PFSK-1 (cell line): ENCODE data around the gene HNF1B.

ENCODE experiments used
- POLR2AphosphoS5 ChIP-seq: IDR thresholded peaks from 2 replicates; pipeline ENCODE4 v1.6.1; 2012; ENCODE audit warnings: low read depth, mild to moderate bottlenecking, control low read depth, low read length, moderate library complexity
- SIN3A ChIP-seq: IDR thresholded peaks from 2 replicates; pipeline ENCODE4 v1.6.1; 2012; ENCODE audit warnings: mild to moderate bottlenecking, low read length, moderate library complexity, borderline replicate concordance; ENCODE audit not compliant: insufficient read depth
- TAF1 ChIP-seq: IDR thresholded peaks from 2 replicates; pipeline ENCODE4 v1.6.1; 2012; ENCODE audit warnings: low read length, control low read depth, borderline replicate concordance; ENCODE audit not compliant: insufficient read depth
- TF ChIP-seq, protein P1 (sequence below), 2 experiments: IDR thresholded peaks; 2 replicates each; pipeline versions ENCODE4 v1.6.1 to v1.8.0; 2011 to 2012; ENCODE audit warnings: low read depth in 2 of 2, low read length in 2 of 2, control low read depth in 1 of 2, inconsistent platforms in 1 of 2, mild to moderate bottlenecking in 1 of 2, moderate library complexity in 1 of 2; ENCODE audit not compliant: insufficient read depth in 1 of 2

DNA sequence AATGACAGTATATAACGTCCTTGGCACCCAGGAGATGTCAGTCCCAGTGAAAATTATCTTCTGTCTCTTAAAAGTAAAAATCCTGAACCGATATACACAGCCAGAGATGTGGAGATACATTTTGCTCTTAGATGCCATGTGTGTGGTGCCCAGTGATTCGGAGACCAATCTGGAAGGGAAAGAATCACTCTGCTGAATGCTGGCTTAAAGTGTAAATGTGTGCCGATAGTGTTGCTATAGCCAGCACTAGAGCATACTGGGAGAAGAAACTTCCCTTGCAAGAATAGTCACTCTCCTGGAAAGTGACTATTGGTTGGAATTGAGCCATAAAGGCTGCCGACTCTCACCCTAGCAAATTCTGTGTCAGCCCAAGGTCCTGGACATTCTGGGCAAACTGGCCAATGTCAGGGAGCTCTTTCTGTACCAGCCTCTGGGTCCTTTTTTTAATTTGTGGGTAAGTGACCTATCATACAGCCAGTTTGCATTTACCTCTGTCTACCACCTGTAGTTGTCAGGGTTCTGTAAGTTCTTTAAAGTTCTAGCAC, 44.2 kb upstream of the HNF1B start:
- TF ChIP-seq TAF1 (no peak), POLR2AphosphoS5 (no peak), SIN3A (no peak)
- TF ChIP-seq, protein P1, sequence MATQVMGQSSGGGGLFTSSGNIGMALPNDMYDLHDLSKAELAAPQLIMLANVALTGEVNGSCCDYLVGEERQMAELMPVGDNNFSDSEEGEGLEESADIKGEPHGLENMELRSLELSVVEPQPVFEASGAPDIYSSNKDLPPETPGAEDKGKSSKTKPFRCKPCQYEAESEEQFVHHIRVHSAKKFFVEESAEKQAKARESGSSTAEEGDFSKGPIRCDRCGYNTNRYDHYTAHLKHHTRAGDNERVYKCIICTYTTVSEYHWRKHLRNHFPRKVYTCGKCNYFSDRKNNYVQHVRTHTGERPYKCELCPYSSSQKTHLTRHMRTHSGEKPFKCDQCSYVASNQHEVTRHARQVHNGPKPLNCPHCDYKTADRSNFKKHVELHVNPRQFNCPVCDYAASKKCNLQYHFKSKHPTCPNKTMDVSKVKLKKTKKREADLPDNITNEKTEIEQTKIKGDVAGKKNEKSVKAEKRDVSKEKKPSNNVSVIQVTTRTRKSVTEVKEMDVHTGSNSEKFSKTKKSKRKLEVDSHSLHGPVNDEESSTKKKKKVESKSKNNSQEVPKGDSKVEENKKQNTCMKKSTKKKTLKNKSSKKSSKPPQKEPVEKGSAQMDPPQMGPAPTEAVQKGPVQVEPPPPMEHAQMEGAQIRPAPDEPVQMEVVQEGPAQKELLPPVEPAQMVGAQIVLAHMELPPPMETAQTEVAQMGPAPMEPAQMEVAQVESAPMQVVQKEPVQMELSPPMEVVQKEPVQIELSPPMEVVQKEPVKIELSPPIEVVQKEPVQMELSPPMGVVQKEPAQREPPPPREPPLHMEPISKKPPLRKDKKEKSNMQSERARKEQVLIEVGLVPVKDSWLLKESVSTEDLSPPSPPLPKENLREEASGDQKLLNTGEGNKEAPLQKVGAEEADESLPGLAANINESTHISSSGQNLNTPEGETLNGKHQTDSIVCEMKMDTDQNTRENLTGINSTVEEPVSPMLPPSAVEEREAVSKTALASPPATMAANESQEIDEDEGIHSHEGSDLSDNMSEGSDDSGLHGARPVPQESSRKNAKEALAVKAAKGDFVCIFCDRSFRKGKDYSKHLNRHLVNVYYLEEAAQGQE (IDR thresholded peaks at IDR 0.05; ENCODE audit: insufficient read depth in 1 of 2, low read depth in 2 of 2, low read length in 2 of 2), result no peak
